Stimulated activated CD8-positive, alpha-beta memory T cell treated with anti-CD3 and anti-CD28 coated beads, Interleukin-15, amount 100 ng/mL, for 48 hours (primary cell): Measurements from ENCODE around the gene ARHGAP42.

Experiments
- DNase-seq, 2 donors: peaks; one replicate each; pipeline ENCODE4 v3.0.0-alpha.2; 2020; ENCODE audit warnings: low read depth in 2 of 2

The ARHGAP42 gene

GRCh38 chr11:100759856-100760255, 72.8 kb downstream of the ARHGAP42 start:
- no peak for DNase-seq

GRCh38 chr11:100760744-100761143, 73.7 kb downstream of the ARHGAP42 start:
- DNase-seq: no peak

GRCh38 chr11:100761841-100762240, 74.8 kb downstream of the ARHGAP42 start:
- no peak for DNase-seq

GRCh38 chr11:100766764-100767163, 79.7 kb downstream of the ARHGAP42 start:
- DNase-seq: no peak

- DNase-seq: no peak
These were observed 82.1 kb downstream of the ARHGAP42 start for GRCh38 chr11:100769165-100769564.

- DNase-seq: no peak
These were observed 82.5 kb downstream of the ARHGAP42 start for GRCh38 chr11:100769617-100770016.

GRCh38 chr11:100774132-100774531, 87.0 kb downstream of the ARHGAP42 start:
- DNase-seq: no peak

GRCh38 chr11:100774859-100775258, 87.8 kb downstream of the ARHGAP42 start:
- DNase-seq: no peak

- no peak for DNase-seq
These were observed 89.3 kb downstream of the ARHGAP42 start for GRCh38 chr11:100776212-100776896.

GRCh38 chr11:100777103-100777502, 90.0 kb downstream of the ARHGAP42 start:
- DNase-seq: no peak

- no peak for DNase-seq
These were observed 90.6 kb downstream of the ARHGAP42 start for GRCh38 chr11:100777736-100778135.

- DNase-seq: no peak
These were observed 91.2 kb downstream of the ARHGAP42 start for GRCh38 chr11:100778166-100778785.

GRCh38 chr11:100780470-100780869, 93.4 kb downstream of the ARHGAP42 start:
- no peak for DNase-seq

- no peak for DNase-seq
These were observed 98.3 kb downstream of the ARHGAP42 start for GRCh38 chr11:100785148-100785983.

GRCh38 chr11:100788561-100789295, 101.6 kb downstream of the ARHGAP42 start:
- DNase-seq: no peak

- DNase-seq: no peak
These were observed 102.4 kb downstream of the ARHGAP42 start for GRCh38 chr11:100789500-100789899.

- DNase-seq: no peak
These were observed 103.0 kb downstream of the ARHGAP42 start for GRCh38 chr11:100790073-100790472.

- DNase-seq: no peak
These were observed 104.0 kb downstream of the ARHGAP42 start for GRCh38 chr11:100791103-100791502.

GRCh38 chr11:100791860-100792259, 104.8 kb downstream of the ARHGAP42 start:
- DNase-seq: no peak

GRCh38 chr11:100793525-100793924, 106.4 kb downstream of the ARHGAP42 start:
- DNase-seq: no peak

GRCh38 chr11:100794446-100794845, 107.4 kb downstream of the ARHGAP42 start:
- DNase-seq: no peak

GRCh38 chr11:100799445-100799844, 112.4 kb downstream of the ARHGAP42 start:
- DNase-seq: no peak
